ENCODE measurements around the gene PCDH1. TPM values are rescaled to one million over a fixed set of nuclear protein-coding genes. Genes with fewer than 3 reads are reported as not detected.
A peak's percentile ranks its signal among the peaks of the same experiment; 100 is the strongest.

Gene PCDH1
- total RNA-seq, 1 experiment from 2014 or later, result 4.0 TPM

- DNase-seq (ENCODE audit: low read depth), result no peak
These were observed 22.0 kb downstream of the PCDH1 start for GRCh38 chr5:141856037-141856790.

- DNase-seq (ENCODE audit: low read depth), result no peak
These were observed 22.8 kb downstream of the PCDH1 start for GRCh38 chr5:141855265-141856036.

GRCh38 chr5:141853895-141854626, 24.1 kb downstream of the PCDH1 start:
- no peak for DNase-seq (ENCODE audit: low read depth)

GRCh38 chr5:141852448-141852847, 25.8 kb downstream of the PCDH1 start:
- no peak for DNase-seq (ENCODE audit: low read depth)

GRCh38 chr5:141851195-141851874, 26.9 kb downstream of the PCDH1 start:
- DNase-seq (ENCODE audit: low read depth), result no peak

GRCh38 chr5:141850786-141851185, 27.4 kb downstream of the PCDH1 start:
- DNase-seq (ENCODE audit: low read depth), result no peak

- no peak for DNase-seq (ENCODE audit: low read depth)
These were observed 27.9 kb downstream of the PCDH1 start for GRCh38 chr5:141850244-141850768.

- DNase-seq (ENCODE audit: low read depth), result peak; percentile 60
These were observed 28.6 kb downstream of the PCDH1 start for GRCh38 chr5:141849415-141850243.

GRCh38 chr5:141848744-141849414, 29.3 kb downstream of the PCDH1 start:
- DNase-seq (ENCODE audit: low read depth), result peak; percentile 97

GRCh38 chr5:141846031-141846430, 32.2 kb downstream of the PCDH1 start:
- DNase-seq (ENCODE audit: low read depth), result no peak

GRCh38 chr5:141845371-141845851, 32.8 kb downstream of the PCDH1 start:
- no peak for DNase-seq (ENCODE audit: low read depth)

- no peak for DNase-seq (ENCODE audit: low read depth)
These were observed 33.7 kb downstream of the PCDH1 start for GRCh38 chr5:141844414-141845097.

GRCh38 chr5:141843156-141843927, 34.9 kb downstream of the PCDH1 start:
- peak; percentile 64 for DNase-seq (ENCODE audit: low read depth)

GRCh38 chr5:141841378-141842180, 36.6 kb downstream of the PCDH1 start:
- DNase-seq (ENCODE audit: low read depth), result no peak

- DNase-seq (ENCODE audit: low read depth), result no peak
These were observed 37.3 kb downstream of the PCDH1 start for GRCh38 chr5:141840826-141841360.

- no peak for DNase-seq (ENCODE audit: low read depth)
These were observed 37.9 kb downstream of the PCDH1 start for GRCh38 chr5:141840280-141840812.
